NCI-H526 (cell line): ENCODE results near the gene PTPN3.
"Not testable (repeated sequence)": the region's sequence is repeated elsewhere in the genome, so short reads cannot be mapped to it uniquely, and the experiment has no call there.

ENCODE experiments used
- DNase-seq, 2 experiments: peaks; one replicate each; lab custom pipeline; 2025; lab: John Stamatoyannopoulos, UW

PTPN3 gene

DNA sequence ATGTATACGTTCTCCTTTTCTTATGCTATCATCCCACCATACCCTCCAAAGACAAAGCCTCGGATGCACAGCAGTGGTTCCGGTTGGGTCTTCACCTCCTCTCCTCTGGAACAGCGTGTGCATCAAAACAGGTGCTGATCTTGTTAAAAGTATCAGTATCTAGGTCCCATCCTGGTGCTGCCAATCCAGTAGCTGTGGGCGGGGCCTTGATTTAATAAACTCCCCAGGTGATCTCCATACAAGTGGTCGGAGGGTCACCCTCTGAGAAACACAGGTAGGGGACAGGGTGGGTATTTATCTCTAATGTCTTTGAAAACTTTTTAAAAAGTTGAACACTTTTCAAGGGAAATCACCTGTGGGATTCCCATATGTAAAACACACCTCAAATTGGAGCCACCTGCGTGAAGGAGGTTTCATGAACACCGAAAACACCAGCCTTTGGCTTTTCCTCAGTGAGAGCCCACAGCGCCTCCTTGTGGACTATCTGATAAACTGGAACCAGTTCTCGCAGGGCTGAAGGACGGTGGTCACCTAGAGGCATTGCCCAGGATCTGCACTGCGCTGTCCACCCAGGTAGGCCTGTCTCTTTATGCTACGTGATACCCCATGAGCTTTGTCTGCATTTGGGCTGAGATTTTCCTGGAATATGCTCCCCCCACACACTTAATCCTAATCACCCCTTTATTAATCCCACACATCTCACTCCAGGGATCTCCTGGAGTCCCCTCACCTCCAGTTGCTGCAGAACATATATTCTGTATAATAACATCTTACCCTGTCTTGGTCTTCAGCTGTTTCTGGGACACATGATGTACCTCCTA, 96.7 kb downstream of the PTPN3 start:
- DNase-seq, result peak; percentile 13 to 80

DNA sequence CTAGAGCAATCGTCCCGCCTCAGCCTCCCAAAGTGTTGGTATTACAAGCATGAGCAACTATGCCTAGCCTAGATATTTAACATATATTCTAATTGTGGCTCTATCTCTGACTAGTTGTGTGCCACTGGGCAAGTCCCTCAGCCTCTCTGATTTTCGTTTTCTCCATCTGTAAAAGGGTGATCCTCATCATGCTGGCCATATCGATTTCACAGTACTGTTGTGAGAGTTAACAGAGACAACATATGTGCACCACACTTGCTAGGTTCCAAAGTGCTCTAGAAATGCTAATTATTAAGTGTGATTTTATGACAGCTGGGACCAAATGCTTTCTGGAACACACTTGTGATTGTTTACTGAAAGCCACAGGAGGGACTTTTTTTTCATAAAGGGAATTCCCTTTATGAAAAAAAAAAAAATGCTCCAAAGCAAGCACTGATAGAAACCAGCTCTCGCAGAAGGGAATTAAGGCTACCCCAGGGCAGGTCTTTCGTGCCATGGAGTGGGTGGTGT, 98.8 kb downstream of the PTPN3 start:
- DNase-seq, result no peak

DNA sequence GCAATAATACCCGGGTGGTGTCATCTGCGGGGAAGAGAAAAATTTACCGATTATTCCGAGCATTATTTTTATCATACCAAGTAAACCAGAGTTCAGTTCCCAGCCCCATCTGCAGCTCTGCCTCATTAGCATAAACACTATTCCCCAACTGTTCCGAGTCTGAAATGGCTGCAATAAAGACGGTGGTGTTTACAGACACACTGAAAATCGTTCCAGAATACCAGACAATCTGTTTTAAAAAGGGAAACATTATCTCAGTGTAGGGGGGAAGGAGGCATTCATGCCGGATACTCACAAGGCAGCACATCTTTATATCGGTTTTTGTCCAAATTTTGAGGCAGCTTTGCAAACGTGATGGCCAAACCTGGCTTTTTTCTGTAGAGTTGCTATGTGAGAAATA, 106.9 kb downstream of the PTPN3 start:
- DNase-seq, result no peak

DNA sequence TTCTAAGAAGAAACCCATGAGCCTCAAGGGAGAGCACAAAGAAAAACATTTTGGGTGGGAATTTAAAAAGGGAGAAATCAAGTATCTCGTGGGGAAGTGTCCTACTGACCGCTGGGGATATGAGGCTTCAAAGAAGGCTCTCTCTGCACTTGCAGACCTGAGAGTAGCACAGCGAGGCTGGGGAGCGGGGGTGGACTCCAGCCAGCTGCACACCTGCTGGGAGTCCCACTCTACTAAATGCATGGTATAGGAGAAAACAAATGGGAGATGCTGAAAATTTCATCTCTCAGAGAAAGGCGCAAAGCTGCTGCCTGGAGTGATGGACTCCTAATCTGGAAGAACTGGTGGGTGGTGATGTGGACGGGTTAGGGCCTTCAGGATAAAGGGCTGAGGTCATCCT, 110.3 kb downstream of the PTPN3 start:
- no peak for DNase-seq

DNA sequence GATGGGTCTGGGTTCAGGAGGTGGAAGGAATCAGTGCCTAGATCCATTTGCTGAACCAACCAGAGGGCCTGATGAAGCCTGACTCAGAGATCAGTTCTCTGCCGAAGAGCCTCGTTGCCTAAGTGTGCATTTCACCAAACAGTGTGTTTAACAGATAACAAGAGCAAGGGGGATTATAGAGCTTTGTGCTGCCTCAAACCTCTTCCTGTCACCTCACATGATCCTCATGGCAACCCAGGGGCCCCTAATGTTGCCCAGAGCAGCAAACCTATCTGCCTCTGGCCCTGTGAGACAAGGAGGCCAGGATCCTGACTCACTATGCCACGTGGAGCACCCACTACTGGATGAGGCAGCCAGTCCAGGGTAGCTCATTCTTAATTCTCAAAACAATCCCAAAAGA, 110.9 kb downstream of the PTPN3 start:
- no peak for DNase-seq

DNA sequence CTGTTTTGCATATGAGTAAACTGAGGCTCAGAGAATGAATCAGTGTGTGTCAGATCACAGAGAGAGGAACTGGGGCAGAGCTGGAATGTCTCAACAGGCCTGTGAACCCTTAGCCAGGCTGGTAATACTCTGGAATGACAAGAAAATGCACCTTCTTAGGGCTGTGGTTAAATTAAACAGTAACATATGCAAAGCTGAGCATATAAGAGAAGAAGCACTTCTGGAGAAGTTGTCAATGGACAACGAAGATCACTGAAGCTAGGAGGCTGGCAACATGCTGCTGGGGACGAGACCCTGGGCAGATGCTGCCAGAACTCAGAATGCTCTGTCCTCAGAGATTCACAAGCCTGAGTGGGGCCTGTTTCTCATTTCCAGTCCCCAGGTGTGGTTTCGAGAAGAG, 112.6 kb downstream of the PTPN3 start:
- no peak for DNase-seq

DNA sequence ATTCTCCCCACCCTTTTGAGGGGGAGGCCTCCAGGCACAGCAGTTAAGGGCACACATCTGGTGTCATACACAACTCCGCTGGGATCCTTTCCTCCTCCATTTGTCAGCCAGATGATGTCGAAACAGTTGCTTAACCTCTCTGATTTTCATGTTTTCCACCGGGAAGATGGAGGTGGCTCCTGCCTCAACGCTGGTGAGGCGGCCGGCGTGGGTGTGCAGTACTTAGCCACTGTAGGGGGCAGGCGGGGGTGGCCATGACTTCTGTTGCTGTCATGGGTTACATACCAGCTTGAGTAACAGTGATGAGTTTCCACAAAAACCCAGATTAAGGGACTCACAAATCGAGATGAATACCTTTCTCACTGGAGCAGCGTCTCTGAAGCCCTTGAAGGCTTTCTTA, 114.2 kb downstream of the PTPN3 start:
- no peak for DNase-seq

DNA sequence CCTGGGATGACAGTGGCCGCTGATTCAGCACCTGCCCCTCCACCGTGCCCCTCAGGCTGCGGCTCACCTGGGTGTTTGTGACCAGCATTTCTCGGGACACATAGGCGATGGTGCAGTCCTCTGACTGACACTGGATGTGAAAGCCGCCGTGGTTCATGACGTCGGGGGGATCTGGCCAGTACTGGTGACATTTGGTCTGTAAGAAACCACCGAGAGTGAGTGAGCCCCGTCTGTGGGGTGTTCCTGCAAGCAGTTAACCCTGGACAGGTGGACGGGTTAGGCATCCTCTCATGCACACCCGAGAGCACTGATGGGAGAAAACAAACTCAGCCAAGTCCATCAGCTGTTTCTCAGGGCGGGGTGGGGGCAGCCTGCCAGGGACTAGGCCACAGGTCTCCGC, 114.8 kb downstream of the PTPN3 start:
- DNase-seq, result no peak

DNA sequence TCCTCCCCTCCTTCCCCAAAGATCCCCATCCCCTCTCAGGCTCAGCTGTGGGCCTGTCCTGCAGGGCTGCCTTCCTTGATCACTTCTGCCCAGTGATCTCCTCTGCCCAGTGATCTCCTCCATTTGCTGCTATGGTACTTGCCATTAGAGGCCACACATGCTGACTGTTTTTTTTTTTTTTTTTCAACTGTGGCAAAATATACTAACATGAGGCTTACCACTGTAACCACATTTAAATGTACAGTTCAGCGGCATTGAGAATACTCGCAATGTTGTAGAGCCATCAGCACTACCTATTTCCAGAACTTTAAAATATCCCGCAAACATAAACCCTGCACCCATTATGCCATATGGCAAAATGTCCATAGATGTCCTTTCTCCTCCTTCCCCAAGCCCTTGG, 115.5 kb downstream of the PTPN3 start:
- DNase-seq, result no peak

DNA sequence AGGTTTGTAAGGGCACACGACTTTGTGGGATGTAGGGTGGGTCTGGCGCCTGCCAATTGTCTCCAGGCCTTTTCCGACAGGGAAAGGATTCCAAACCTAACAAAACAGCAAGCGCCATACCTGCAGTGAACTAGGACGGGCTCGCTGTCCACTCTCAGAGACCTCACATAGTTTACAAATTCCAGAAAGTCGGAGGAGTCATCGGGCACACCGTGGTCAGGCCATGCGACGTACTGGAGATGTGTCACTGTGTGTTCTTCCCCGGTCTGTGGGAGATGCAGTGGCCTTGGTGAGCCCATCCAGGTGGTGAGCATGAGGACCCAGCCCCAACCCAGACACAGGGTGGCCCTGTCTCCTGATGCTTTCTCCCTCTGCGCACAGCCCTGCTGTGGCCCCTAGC, 115.9 kb downstream of the PTPN3 start:
- no peak for DNase-seq

DNA sequence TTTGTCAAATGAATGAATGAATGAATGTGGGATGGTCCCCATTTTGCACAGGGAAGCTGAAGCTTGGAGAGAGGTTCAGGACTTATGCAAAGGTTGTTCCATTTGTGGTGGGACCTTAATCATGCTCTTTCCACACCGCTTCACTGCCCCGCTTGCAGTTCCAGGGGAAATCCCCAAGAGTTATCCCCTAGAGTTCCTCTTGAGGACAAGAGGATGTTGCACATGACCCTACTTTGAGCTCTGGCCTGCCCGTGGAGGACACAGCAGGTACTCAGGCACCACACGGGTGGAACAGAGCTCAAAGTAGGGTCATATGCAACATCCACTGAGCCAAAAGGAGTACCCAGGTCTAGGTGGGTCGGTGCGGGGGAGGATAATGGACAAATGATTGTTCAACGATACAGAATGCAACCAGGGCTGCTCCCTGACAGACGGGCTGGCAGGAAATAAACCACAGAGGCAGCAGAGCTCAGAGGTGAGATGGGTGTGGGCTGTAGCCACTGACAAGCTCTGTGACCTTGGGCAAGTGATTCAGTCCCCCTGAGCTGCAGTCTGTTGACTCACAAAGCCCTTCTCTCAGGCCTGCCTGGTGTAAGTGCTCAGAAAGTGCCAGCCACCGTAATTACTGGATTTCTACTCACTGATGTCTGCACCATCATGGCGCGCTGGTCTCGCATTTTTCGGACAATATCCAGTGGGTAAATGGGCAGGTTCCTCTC, 116.9 kb downstream of the PTPN3 start:
- no peak for DNase-seq

DNA sequence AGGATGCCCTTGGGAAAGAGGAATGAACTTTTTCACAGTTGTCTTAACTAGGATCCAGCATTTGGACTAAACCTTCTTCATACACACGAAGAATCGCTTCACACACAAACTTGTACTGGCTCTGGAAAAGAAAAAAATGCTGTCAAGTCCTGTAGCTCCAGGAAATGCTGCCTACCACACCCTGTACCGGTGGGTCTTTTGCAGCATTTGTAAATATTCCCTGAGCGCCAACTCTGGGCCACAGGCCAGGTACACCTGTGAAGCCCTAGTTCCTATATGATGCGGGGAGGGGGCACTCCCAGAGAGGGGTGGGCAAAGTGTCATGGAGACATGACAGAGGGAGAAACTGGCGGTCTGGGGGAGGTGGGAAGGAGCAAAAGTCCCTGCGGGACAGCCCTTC, 118.6 kb downstream of the PTPN3 start:
- DNase-seq, result no peak

DNA sequence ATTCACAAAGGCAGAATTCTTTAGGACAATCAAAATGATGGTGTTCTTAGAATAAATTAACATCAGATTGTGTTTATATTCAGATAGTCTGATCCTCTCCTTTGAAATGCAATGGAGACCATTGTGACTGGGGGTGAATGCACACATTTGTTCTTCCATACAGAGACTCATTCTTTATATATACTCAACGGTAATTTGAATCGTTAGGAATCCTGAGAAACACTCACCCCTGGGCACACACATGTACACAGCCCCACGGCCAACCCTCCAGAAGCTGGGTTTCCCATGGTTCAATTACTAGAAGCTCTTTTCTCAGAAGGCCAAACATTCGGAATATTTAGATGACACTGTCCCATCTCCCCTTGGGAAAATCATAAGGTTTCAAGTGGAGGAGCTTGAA, 119.8 kb downstream of the PTPN3 start:
- DNase-seq, result no peak

DNA sequence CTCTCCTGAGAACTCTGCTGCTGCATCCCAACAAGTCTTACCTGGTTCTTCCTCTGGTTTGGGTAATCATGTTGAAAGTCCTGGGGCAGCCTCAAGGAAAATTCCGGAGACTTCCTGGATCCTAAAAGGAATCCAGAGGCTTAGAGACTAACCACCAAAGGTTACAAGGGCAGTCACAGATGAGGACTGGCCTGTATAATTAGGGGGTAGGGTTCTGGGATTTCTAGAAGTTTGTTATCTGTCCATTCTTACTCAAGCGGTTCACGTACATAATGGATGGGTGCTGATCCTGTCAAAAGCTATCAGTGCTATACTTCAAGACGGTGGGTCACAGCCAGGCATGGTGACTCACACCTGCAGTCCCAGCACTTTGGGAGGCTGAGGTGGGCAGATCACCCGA, 125.9 kb downstream of the PTPN3 start:
- no peak for DNase-seq

DNA sequence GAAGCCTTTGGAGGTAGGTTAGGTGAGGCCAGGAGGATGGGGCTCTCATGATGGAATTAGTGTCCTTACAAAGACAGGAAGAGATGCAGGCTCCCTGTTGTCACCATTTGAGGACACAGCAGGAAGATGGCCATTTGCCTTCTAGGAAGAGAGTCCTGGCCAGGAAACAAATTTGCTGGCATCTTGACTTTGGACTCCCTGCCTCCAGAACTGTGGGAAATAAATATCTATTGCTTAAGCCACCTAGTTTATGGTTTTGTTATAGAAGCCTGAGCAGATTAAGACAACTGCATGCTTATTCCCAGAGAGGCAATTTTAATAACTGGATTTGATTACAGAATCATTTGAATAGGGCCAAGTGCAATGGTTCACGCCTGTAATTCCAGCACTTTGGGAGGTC, 126.7 kb downstream of the PTPN3 start:
- no peak for DNase-seq

DNA sequence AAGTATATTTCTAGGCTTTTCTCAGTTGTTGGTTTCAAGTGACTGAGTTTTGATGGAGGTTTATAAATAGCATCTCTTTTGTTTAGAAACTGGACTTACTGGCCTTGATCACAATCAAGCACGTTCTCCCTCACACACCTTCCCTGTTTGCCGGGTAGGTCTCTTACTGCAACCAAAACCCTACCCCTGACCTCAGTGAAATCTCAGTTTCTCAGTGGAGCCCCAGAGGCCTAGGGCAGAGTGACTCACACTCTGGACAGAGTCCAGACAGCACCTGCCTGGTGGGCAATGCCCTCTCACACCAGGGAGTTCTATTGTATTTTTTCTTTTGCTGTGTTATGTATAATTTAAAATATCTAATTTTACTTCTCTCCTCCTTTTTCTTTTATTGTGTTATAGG, 128.8 kb downstream of the PTPN3 start:
- DNase-seq, result no peak

DNA sequence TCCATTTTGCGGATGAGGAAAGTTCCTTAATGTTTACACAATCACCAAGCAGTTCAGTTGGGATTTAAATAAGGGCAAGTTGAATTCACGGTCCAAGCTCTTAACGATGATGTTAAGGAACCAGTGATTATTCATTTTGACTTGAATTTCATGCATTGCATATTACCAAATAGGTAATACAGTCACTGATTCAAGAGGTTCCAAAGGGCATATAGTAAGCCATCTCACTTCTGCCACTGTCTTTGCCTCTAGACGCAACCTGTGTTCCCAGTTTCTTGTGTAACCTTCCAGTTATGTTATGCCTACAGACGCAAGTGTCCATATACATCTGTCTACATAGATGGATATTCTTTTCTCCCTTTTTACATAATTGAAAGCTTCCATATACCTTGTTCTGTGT, 137.3 kb downstream of the PTPN3 start:
- DNase-seq, result no peak

DNA sequence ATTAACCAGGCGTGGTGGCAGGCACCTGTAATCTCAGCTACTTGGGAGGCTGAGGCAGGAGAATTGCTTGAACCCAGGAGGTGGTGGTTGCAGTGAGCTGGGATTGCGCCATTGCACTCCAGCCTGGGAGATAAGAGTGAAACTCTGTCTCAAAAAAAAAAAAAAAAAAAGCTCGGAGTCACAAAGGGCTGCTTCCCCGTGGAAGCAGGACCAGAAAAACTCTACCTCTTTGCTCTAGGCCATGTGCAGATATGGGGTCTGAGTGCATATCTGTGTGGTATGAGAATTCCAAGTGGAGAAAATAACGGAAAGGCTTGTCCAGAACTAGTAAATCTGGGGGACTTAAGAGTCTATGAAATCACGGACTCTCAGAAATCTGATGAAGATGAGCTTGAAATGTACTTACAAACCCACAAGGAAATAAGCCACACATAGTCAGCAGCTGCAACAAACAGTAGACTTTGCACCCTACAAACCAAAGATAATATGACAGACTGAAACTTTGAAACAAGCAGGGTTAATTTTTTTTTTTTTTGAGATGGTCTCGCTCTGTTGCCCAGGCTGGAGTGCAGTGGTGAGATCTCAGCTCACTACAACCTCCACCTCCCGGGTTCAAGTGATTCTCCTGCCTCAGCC, 139.0 kb downstream of the PTPN3 start:
- not testable (repeated sequence) for DNase-seq

DNA sequence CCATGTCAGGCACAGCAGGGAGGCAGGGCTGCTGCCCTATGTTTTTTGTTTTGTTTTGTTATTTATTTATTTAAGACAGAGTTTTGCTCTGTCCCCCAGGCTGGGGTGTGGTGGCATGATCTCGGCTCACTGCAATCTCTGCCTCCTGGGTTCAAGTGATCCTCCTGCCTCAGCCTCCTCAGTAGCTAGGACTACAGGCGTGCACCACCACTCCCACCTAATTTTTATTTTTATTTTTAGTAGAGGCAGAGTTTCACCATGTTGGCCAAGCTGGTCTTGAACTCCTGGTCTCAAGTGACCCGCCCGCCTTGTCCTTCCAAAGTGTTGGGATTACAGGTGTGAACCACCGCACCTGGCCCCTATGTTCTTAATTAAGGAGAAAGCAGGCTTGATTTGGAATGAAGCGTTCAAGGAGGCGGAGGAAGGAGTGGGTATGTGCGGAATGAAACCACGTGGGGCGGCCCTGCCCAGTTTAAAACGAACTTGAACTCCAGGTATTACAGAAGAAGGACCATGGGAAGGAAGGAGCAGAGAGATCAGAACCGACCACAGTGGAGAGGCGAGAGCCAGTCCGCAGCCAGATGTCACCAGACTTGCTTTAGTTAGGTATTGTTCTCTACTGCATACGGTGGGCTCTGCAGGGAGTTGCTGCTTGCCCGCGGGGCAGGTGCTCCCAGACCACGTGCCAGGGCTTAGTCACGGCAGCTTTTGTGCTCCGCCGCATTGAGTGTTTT, 142.4 kb downstream of the PTPN3 start:
- DNase-seq, result no peak

DNA sequence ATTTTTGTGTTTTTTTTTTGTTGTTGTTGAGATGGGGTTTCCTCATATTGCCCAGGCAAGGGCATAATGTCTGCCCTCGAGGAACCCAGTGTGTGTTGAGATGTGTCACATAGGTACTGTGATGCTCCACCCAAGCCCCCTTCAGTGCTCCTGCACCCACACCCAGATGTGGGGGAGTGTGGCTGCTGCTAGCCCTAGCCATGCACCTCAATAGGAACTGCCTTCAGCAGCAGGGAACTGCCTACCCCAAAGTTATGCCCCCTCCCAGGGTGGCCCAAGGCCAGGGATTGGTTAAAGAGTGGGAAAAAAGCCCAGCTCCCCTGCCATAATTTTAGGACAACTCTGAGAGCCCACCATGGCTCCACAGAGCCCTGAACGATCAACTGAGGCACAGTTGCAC, 143.9 kb downstream of the PTPN3 start:
- DNase-seq, result no peak

DNA sequence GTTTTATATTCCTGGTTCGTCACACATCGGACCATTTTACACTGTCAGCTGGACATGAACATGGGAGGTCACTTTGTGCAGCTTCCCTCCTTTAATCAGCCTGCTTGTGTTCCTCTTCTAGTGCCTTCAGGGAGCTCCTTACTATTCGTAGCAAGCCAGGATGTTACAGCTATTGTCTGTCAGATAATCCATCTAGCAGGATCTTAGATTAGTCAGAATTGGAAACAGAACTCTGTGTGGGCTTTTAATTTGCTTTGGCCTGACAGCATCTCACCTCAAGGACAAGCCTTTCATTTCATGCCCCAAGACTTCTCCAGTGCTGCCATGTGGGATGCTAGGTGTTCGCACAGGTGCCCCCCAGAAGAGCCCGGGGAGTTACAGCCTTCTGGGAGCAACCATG, 147.1 kb downstream of the PTPN3 start:
- DNase-seq, result no peak

DNA sequence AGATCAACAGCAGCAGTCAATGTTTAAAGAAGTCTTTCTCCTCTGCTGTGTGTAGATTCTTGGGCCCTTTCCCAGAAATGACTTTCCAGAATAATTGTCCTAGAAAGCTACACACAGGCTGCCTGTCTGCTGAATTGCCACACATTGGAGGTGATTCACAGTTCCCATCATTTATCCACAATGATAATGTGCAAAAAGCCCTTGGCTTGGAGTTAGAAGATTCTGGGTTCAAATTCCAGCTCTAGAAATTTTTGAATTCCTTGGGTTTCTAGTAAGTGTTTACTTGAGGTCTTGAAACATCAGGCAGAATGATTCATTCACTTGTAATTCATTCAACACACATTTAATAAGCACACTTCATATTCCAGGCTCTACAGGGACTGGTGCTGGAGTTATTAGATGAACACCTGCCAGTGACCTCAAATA, 148.7 kb downstream of the PTPN3 start:
- no peak for DNase-seq
